Measurements from ENCODE around the gene SH3RF3.

- TF ChIP-seq, protein P1, sequence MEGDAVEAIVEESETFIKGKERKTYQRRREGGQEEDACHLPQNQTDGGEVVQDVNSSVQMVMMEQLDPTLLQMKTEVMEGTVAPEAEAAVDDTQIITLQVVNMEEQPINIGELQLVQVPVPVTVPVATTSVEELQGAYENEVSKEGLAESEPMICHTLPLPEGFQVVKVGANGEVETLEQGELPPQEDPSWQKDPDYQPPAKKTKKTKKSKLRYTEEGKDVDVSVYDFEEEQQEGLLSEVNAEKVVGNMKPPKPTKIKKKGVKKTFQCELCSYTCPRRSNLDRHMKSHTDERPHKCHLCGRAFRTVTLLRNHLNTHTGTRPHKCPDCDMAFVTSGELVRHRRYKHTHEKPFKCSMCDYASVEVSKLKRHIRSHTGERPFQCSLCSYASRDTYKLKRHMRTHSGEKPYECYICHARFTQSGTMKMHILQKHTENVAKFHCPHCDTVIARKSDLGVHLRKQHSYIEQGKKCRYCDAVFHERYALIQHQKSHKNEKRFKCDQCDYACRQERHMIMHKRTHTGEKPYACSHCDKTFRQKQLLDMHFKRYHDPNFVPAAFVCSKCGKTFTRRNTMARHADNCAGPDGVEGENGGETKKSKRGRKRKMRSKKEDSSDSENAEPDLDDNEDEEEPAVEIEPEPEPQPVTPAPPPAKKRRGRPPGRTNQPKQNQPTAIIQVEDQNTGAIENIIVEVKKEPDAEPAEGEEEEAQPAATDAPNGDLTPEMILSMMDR (IDR thresholded peaks at IDR 0.05): no peak
- no peak for TF ChIP-seq POLR2A (IDR thresholded peaks at IDR 0.05)
Measured at GRCh38 chr2:109153005-109153784, 24.2 kb downstream of the SH3RF3 start.
